T-helper 2 cell treated with Interferon-gamma antibody and Interleukin-4, amounts not matched to agents 5 μg/mL and 100 μg/mL, for 36 hours (primary cell): Measurements from ENCODE around the gene OR2T34.
"Not testable (repeated sequence)": the region's sequence is repeated elsewhere in the genome, so short reads cannot be mapped to it uniquely, and the experiment has no call there.

Experiments
- DNase-seq: peaks from one replicate; pipeline ENCODE4 v3.0.0; 2021; ENCODE audit warnings: low spot score
- H3K27ac Mint-ChIP-seq: one replicate; pipeline ENCODE4 v1.8.0; 2021; ENCODE audit warnings: mild to moderate bottlenecking, mixed read lengths
- H3K27me3 Mint-ChIP-seq: one replicate; pipeline ENCODE4 v1.8.0; 2021; ENCODE audit warnings: low read depth, mixed read lengths
- H3K36me3 Mint-ChIP-seq: one replicate; pipeline ENCODE4 v1.8.0; 2021; ENCODE audit warnings: low read depth, mixed read lengths
- H3K4me1 Mint-ChIP-seq: one replicate; pipeline ENCODE4 v1.8.0; 2021; ENCODE audit warnings: low read depth, mixed read lengths
- H3K4me3 Mint-ChIP-seq: one replicate; pipeline ENCODE4 v1.8.0; 2022; ENCODE audit warnings: mild to moderate bottlenecking, moderate library complexity, mixed read lengths
- H3K9me3 Mint-ChIP-seq: one replicate; pipeline ENCODE4 v1.8.0; 2021; ENCODE audit warnings: mixed read lengths

OR2T34 gene

DNA sequence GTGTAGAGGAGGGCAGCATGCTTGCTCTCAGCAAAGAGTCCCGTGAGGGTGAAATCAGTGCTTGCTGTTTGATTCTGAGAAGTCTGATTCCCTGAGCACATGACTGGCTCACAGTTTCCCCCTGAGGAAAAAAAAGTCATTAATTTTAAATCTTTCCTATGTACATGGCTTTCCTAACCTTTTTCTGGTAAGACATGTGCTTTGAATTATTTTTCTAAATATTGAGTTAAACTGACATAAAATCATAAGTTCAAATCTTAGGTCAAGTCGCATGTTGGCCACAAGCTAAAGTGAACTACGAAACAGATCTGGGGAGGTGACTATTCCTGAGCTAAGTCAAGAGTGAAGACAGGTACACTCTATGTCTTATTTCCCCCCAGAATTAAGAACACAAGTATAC is at the start of gene OR2T34:
Gene OR2T34 (minus strand): TSS at position 101 of the 400 bp plus-strand sequence. CDS start 0 bp downstream, at position 101.
- not testable (repeated sequence) for H3K27ac Mint-ChIP-seq, H3K4me1 Mint-ChIP-seq, H3K4me3 Mint-ChIP-seq, H3K27me3 Mint-ChIP-seq, H3K9me3 Mint-ChIP-seq, DNase-seq, H3K36me3 Mint-ChIP-seq

GRCh38 chr1:248622570-248623001 is 48.0 kb upstream of the OR2T34 start:
- no peak for DNase-seq
- H3K9me3 Mint-ChIP-seq: no peaks in the 10 kb centered on the region
- H3K27ac Mint-ChIP-seq: no peak overlapping the region
- H3K4me3 Mint-ChIP-seq: no peak overlapping the region
- H3K27me3 Mint-ChIP-seq: no peaks in the 10 kb centered on the region
- peaks cover 4% of the 10 kb centered on the region for H3K4me1 Mint-ChIP-seq
- H3K36me3 Mint-ChIP-seq: no peaks in the 10 kb centered on the region

GRCh38 chr1:248621770-248622169 is 47.2 kb upstream of the OR2T34 start:
- Mint-ChIP-seq H3K9me3 (no peaks in the 10 kb centered on the region), H3K36me3 (no peaks in the 10 kb centered on the region), H3K4me1 (peaks cover 4% of the 10 kb centered on the region), H3K27me3 (no peaks in the 10 kb centered on the region), H3K4me3 (no peak overlapping the region), H3K27ac (no peak overlapping the region)
- no peak for DNase-seq

DNA sequence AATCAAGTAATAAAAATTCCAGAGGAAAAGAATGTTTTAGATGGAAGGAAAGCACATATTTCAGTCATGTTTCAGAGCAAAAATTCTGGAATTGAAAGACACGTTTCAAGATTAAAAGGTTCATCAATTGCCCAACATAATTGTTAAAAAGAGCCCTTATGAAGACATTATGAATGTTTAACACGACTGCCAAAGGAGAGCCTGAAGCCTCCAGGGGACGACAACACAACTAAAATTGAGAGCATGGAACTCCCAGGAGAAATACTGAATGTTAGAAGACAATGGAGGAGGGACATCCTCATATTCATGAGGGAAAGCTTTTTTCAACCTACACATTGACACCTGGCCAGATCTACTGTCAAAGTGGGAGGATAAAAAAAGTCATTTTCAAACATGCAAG is 44.3 kb upstream of the OR2T34 start:
- H3K9me3 Mint-ChIP-seq: no peaks in the 10 kb centered on the region
- H3K27ac Mint-ChIP-seq: no peak overlapping the region
- no peak for DNase-seq
- no peaks in the 10 kb centered on the region for H3K27me3 Mint-ChIP-seq
- H3K36me3 Mint-ChIP-seq: no peaks in the 10 kb centered on the region
- H3K4me1 Mint-ChIP-seq: peaks cover 6% of the 10 kb centered on the region
- no peak overlapping the region for H3K4me3 Mint-ChIP-seq

- no peaks in the 10 kb centered on the region for H3K27me3 Mint-ChIP-seq
- H3K27ac Mint-ChIP-seq: no peak overlapping the region
These were observed 43.6 kb upstream of the OR2T34 start for GRCh38 chr1:248618119-248618518.

DNA sequence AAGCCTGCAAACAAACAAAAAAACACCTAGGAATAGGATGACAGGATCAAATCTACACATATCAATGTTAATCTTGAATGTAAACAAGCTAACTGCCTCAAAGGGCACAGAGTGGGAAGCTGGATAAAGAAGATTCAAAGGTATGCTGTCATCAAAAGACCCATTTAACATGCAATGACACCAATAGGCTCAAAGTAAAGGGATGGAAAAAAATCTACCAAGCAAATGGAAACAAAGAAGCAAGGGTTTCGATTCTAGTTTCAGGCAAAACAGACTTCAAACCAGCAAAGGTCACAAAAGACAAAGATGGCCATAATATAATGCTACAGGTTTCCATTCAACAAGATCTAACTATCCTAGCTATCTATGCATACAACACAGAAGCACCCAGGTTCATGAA is 39.2 kb upstream of the OR2T34 start:
- Mint-ChIP-seq H3K4me1 (peaks cover 10% of the 10 kb centered on the region), H3K4me3 (no peak overlapping the region), H3K27me3 (no peaks in the 10 kb centered on the region), H3K9me3 (no peaks in the 10 kb centered on the region), H3K36me3 (no peaks in the 10 kb centered on the region), H3K27ac (no peak overlapping the region)
- DNase-seq: no peak

More at GRCh38 chr1:248618119-248618518, 43.6 kb upstream of the OR2T34 start:
- no peak for DNase-seq
- no peak overlapping the region for H3K4me3 Mint-ChIP-seq
- H3K9me3 Mint-ChIP-seq: no peaks in the 10 kb centered on the region
- peaks cover 10% of the 10 kb centered on the region for H3K4me1 Mint-ChIP-seq
- H3K36me3 Mint-ChIP-seq: no peaks in the 10 kb centered on the region

DNA sequence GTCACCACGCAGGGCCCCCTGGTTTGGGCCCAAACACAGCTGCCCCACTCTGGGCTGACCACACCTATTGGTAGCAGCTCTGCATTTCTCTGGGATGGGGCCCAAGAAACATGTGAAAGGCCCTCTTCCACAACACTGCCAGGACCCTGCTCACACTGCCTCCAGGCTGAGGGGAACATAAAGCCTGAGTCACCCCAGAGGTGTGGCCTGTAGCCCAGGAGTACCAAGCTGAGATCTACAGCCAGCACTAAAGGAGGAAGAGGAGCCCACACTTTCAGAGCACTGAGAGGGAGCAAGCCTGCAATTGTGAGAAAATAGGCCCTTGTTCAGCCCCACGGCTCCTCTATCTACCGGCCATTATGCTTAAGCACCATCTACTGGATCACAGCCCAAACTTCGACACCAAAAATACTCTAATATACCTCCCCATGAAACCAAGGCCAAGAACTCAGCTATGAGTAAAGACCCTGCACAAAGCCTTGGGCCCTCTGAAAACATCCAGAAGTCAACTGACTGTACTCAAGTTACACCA is 37.4 kb upstream of the OR2T34 start:
- H3K9me3 Mint-ChIP-seq: no peaks in the 10 kb centered on the region
- no peak overlapping the region for H3K27ac Mint-ChIP-seq
- no peak for DNase-seq

GRCh38 chr1:248610301-248610700 is 35.7 kb upstream of the OR2T34 start:
- DNase-seq: no peak
- Mint-ChIP-seq H3K27me3 (no peaks in the 10 kb centered on the region), H3K9me3 (no peaks in the 10 kb centered on the region), H3K4me3 (no peak overlapping the region), H3K36me3 (no peaks in the 10 kb centered on the region), H3K4me1 (peaks cover 8% of the 10 kb centered on the region), H3K27ac (no peak overlapping the region)

More for the DNA sequence above, 37.4 kb upstream of the OR2T34 start:
- peaks cover 8% of the 10 kb centered on the region for H3K4me1 Mint-ChIP-seq
- H3K27me3 Mint-ChIP-seq: no peaks in the 10 kb centered on the region
- no peak overlapping the region for H3K4me3 Mint-ChIP-seq
- no peaks in the 10 kb centered on the region for H3K36me3 Mint-ChIP-seq

DNA sequence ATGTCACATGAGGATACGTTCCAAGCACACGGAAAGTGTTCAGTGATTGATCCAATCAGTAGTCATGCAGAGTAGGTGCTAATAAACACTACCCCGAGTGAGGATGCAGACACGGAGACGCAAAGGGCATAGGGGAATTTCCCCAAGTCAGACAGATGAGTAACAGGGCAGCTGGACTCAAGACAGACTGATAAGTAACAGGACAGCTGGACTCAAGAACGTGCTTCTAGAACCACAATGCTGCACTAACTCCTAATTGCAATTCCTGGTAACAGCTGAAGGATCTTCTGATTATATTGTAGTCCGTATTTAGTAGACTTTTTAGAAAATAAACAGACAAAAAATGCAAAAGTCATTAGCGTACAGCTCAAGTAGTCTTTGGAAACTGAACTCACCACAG is 24.8 kb upstream of the OR2T34 start:
- peaks cover 4% of the 10 kb centered on the region for H3K4me1 Mint-ChIP-seq
- no peaks in the 10 kb centered on the region for H3K36me3 Mint-ChIP-seq
- no peak overlapping the region for H3K4me3 Mint-ChIP-seq
- no peaks in the 10 kb centered on the region for H3K9me3 Mint-ChIP-seq
- DNase-seq: no peak
- H3K27ac Mint-ChIP-seq: no peak overlapping the region
- no peaks in the 10 kb centered on the region for H3K27me3 Mint-ChIP-seq

DNA sequence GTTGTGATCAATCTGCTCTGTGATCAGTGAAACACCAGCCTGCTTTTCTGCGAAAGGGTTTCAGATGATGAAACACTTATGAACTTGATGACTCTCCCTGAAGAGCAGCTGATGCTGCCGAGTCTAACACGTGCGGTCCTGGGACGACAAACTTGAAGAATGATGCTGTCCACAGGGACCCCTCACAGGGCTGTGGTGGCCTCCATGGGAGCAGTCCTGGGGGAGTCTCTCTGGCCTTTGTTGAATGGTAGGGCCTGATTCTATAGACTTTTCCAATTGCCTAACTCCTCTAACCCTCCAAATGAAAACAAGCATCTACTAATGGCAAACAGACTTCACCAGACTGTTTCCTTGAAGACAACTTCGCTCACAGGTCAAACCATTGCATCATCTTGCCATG is 23.0 kb upstream of the OR2T34 start, which contains the start of gene OR2T10:
Gene OR2T10 (minus strand): TSS at position 112 of the 400 bp plus-strand sequence. CDS start 3,932 bp downstream, outside the sequence.
- no peaks in the 10 kb centered on the region for H3K27me3 Mint-ChIP-seq
- no peaks in the 10 kb centered on the region for H3K9me3 Mint-ChIP-seq
- H3K4me1 Mint-ChIP-seq: peaks cover 4% of the 10 kb centered on the region
- no peak within 1 kb of the TSS for H3K27ac Mint-ChIP-seq
- no peaks in the 10 kb centered on the region for H3K36me3 Mint-ChIP-seq
- no peak for DNase-seq
- H3K4me3 Mint-ChIP-seq: no peak within 1 kb of the TSS

DNA sequence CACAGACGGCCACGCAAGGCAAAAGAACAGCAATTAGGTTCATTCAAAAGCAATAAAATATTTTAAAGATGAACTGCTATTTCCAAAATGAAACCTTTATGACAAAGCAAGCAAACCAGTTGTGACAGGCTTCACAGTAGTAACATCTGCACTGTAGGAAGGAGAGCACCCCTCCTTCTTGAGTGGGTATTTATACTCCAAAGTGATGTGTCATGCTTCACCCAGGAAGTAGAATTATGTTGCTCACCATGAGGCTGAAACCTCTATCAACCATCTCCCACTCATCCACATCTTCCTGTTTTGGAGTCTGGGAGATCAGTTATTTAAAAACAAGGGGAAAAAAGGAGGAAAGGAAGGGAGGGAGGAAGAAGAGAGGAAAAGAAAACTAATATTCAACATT is 22.1 kb upstream of the OR2T34 start:
- Mint-ChIP-seq H3K9me3 (no peaks in the 10 kb centered on the region), H3K27ac (no peak overlapping the region), H3K36me3 (no peaks in the 10 kb centered on the region), H3K27me3 (no peaks in the 10 kb centered on the region), H3K4me3 (no peak overlapping the region), H3K4me1 (peaks cover 4% of the 10 kb centered on the region)
- no peak for DNase-seq

DNA sequence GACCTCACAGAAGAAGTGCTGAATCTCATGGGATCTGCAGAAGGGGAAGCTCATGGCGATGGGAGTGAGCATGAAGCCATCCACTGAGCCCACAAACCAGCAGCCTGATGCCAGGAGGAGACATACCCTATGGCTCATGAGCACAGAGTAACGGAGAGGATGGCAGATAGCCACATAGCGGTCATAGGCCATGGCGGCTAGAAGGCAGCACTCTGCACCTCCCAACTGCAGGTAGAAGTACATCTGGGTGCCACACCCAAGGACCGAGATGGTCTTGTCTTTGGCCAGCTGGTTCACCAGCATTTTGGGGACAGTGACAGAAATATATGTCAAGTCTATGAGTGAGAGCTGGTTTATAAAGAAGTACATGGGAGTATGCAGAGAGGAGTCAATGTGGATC is 18.7 kb upstream of the OR2T34 start:
- Mint-ChIP-seq H3K4me1 (peaks cover 4% of the 10 kb centered on the region), H3K36me3 (no peaks in the 10 kb centered on the region), H3K27ac (no peak overlapping the region), H3K4me3 (no peak overlapping the region), H3K27me3 (no peaks in the 10 kb centered on the region), H3K9me3 (no peaks in the 10 kb centered on the region)
- DNase-seq: no peak

GRCh38 chr1:248592655-248593054 is 18.1 kb upstream of the OR2T34 start:
- Mint-ChIP-seq H3K4me3 (no peak overlapping the region), H3K4me1 (peaks cover 4% of the 10 kb centered on the region), H3K27me3 (no peaks in the 10 kb centered on the region), H3K36me3 (no peaks in the 10 kb centered on the region), H3K9me3 (no peaks in the 10 kb centered on the region), H3K27ac (no peak overlapping the region)
- no peak for DNase-seq

DNA sequence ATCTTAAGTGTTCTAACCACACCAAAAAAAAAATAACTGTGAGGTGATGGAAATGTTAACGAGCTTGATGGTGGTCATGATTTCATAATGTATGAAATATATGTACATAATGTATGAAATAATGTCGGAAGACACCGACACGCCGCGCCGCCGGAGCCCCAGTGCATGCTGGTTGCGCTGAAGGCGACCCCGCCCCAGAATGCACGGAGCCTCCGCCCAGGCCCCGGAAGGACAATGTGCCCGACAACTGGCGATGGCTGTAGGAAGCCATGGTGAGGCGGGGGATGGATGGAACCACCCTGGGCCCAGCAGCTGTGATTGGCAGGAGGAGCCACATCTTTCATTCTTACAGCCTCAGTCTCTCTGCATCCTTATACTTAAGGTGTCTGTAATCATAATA is 15.5 kb upstream of the OR2T34 start:
- Mint-ChIP-seq H3K4me3 (no peak overlapping the region), H3K4me1 (peaks cover 5% of the 10 kb centered on the region), H3K27me3 (no peaks in the 10 kb centered on the region), H3K36me3 (no peaks in the 10 kb centered on the region), H3K27ac (no peak overlapping the region), H3K9me3 (no peaks in the 10 kb centered on the region)
- DNase-seq: no peak

DNA sequence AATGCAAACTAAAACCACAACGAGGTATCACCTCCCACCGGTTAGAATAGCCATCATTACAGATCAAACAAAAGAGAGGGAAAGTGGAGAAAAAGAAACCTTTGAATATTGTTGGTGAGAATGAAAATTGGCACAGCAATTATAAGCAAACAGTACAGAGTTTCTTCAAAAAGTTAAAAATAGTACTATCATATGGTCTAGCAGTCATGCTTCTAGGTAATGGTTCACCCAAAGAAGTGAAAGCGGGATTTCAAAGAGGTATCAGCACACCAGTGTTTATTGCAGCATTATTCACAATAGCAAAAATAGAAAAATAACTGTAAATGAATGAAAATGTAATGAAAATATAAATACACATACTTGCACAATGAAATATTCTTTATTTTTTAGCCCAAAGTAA is 14.8 kb upstream of the OR2T34 start:
- Mint-ChIP-seq H3K9me3 (no peaks in the 10 kb centered on the region), H3K27ac (no peak overlapping the region), H3K27me3 (no peaks in the 10 kb centered on the region), H3K4me3 (no peak overlapping the region), H3K4me1 (peaks cover 9% of the 10 kb centered on the region), H3K36me3 (no peaks in the 10 kb centered on the region)
- no peak for DNase-seq
